Sigmoid colon (tissue), 7 donors: ENCODE data around the gene IGSF21. TPM values are rescaled to one million over a fixed set of nuclear protein-coding genes. Genes with fewer than 3 reads are reported as not detected.

Experiments
- DNase-seq: peaks from one replicate; pipeline ENCODE4 v3.0.0-alpha.2; 2019
- H3K27ac ChIP-seq, 4 donors: fragments of 200-600 bp; sonication (generic); one replicate each; pipeline ENCODE4 v1.5.1; 2016 to 2019; ENCODE audit warnings: mild to moderate bottlenecking in 1 of 4
- H3K27me3 ChIP-seq, 3 donors: fragments of 200-600 bp; sonication (generic); one replicate each; pipeline ENCODE4 v1.5.1; 2019; ENCODE audit warnings: mild to moderate bottlenecking in 1 of 3
- H3K36me3 ChIP-seq, 4 donors: fragments of 200-600 bp; sonication (generic); one replicate each; pipeline ENCODE4 v1.5.1; 2016 to 2019
- H3K4me1 ChIP-seq, 4 donors: fragments of 200-600 bp; sonication (generic); one replicate each; pipeline ENCODE4 v1.5.1; 2017 to 2019
- H3K4me3 ChIP-seq, 4 donors: fragments of 200-600 bp; sonication (generic); one replicate each; pipeline ENCODE4 v1.5.1; 2017 to 2019; ENCODE audit warnings: mild to moderate bottlenecking in 2 of 4, moderate library complexity in 1 of 4
- H3K9me3 ChIP-seq, 4 donors: fragments of 200-600 bp in 3 of 4; sonication (generic) in 3 of 4; one replicate each; pipeline versions ENCODE4 v1.5.1 to v1.6.1; 2013 to 2019
- EP300 ChIP-seq, 4 donors: sonication (generic); formaldehyde crosslinking; IDR thresholded peaks; one replicate each; pipeline ENCODE4 v1.6.1; 2017; ENCODE audit warnings: antibody characterized with exemption in 4 of 4
- POLR2A ChIP-seq, 2 donors: fragments of 450-650 bp; IDR thresholded peaks; one replicate each; pipeline ENCODE4 v1.6.1; 2016; ENCODE audit warnings: antibody characterized with exemption in 2 of 2, mild to moderate bottlenecking in 2 of 2, moderate library complexity in 2 of 2
- POLR2AphosphoS5 ChIP-seq, 4 donors: sonication (generic); formaldehyde crosslinking; IDR thresholded peaks; one replicate each; pipeline ENCODE4 v1.6.1; 2017; ENCODE audit warnings: antibody characterized with exemption in 4 of 4
- WGBS, 2 donors: extraction: QIAGEN DNeasy Blood & Tissue Kit; methylation state at CpG; one replicate each; pipeline ENCODE4 v1.1.7; 2013; 5-methylcytosine and 5-hydroxymethylcytosine counted together
- intact Hi-C: fragments of 100-400 bp; cut with DNase I; formaldehyde crosslinking; loops from one replicate; pipeline ENCODE4 v1.15.1; 2023
- polyA plus RNA-seq, 3 donors: library from polyadenylated mRNA; stranded (reverse); fragments of 200-250 nt; gene quantifications; one replicate each; pipeline ENCODE4 v1.2.3, GENCODE V29; 2013
- total RNA-seq, 4 donors: library from RNA; depleted of rRNA; stranded (reverse); fragments of >200 nt; gene quantifications; one replicate each; pipeline ENCODE4 v1.1.0, GENCODE V29; 2016
- TF ChIP-seq, protein P1 (sequence below), 4 experiments: fragments of 450-650 bp in 3 of 4; fragments of 200-600 bp in 1 of 4; IDR thresholded peaks; one replicate each; pipeline ENCODE4 v1.5.1; 2016 to 2019; ENCODE audit warnings: antibody characterized with exemption in 4 of 4, mild to moderate bottlenecking in 3 of 4, moderate library complexity in 2 of 4
- donor health status: healthy with polysubstance abuse.
- donor health status: Bipolar disorder and iron deficiency.
- donor health status: healthy.

IGSF21 gene
- total and polyA plus RNA-seq, 7 donors = 0.55 to 2.6 (median 1.1) TPM; not detected in 2

DNA sequence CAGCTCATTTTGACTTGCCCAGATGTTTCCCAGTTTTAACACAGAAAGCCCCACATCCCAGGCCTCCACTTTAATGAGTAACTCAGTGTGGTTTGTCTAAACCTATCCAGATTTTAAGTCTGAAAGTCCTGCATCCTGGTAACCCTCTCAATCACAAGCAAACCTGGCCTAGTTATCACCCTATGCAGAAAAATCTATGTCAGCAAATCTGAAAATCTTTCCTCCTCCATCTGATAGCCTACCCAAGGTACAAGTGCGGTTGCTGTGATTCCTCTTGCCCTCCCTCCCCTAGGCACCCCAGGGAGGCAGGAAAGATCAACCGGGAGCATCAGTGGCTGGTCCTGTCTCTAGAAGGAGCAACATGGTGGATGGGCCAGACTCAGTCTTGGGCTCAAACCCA, 163.7 kb downstream of the IGSF21 start:
- 91 to 93% methylated on average over 2 of the region's 2 CpGs for WGBS, 2 donors
- no peaks in the 10 kb centered on the region for H3K27me3 ChIP-seq
- no peak for DNase-seq
- no peak overlapping the region for H3K27ac ChIP-seq
- H3K9me3 ChIP-seq = no peaks in the 10 kb centered on the region
- intact Hi-C loops = no loop called here
- no peaks in the 10 kb centered on the region for H3K4me1 ChIP-seq
- no peaks in the 10 kb centered on the region for H3K36me3 ChIP-seq
- TF ChIP-seq POLR2A (IDR thresholded peaks at IDR 0.05) (no peak), EP300 (IDR thresholded peaks at IDR 0.05) (no peak), POLR2AphosphoS5 (IDR thresholded peaks at IDR 0.05) (no peak)
- TF ChIP-seq, protein P1, sequence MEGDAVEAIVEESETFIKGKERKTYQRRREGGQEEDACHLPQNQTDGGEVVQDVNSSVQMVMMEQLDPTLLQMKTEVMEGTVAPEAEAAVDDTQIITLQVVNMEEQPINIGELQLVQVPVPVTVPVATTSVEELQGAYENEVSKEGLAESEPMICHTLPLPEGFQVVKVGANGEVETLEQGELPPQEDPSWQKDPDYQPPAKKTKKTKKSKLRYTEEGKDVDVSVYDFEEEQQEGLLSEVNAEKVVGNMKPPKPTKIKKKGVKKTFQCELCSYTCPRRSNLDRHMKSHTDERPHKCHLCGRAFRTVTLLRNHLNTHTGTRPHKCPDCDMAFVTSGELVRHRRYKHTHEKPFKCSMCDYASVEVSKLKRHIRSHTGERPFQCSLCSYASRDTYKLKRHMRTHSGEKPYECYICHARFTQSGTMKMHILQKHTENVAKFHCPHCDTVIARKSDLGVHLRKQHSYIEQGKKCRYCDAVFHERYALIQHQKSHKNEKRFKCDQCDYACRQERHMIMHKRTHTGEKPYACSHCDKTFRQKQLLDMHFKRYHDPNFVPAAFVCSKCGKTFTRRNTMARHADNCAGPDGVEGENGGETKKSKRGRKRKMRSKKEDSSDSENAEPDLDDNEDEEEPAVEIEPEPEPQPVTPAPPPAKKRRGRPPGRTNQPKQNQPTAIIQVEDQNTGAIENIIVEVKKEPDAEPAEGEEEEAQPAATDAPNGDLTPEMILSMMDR (IDR thresholded peaks at IDR 0.05) = no peak
- H3K4me3 ChIP-seq = no peak overlapping the region

- TF ChIP-seq, protein P1 (IDR thresholded peaks at IDR 0.05) = no peak
- TF ChIP-seq EP300 (IDR thresholded peaks at IDR 0.05) (no peak), POLR2AphosphoS5 (IDR thresholded peaks at IDR 0.05) (no peak), POLR2A (IDR thresholded peaks at IDR 0.05) (no peak)
- H3K9me3 ChIP-seq = no peaks in the 10 kb centered on the region
- WGBS, 2 donors = 47 to 71% methylated on average over 5 of the region's 5 CpGs
- H3K27me3 ChIP-seq = peaks cover 0 to 15% (median 0%) of the 10 kb centered on the region in 3 donors
- intact Hi-C loops = no loop called here
- no peak overlapping the region for H3K4me3 ChIP-seq
- DNase-seq = no peak
- H3K36me3 ChIP-seq = no peaks in the 10 kb centered on the region
- no peak overlapping the region for H3K27ac ChIP-seq
- H3K4me1 ChIP-seq = no peaks in the 10 kb centered on the region
Observed at GRCh38 chr1:18278946-18279345, 171.3 kb downstream of the IGSF21 start.

GRCh38 chr1:18279351-18280074, 171.9 kb downstream of the IGSF21 start:
- no peaks in the 10 kb centered on the region for H3K9me3 ChIP-seq
- H3K36me3 ChIP-seq = no peaks in the 10 kb centered on the region
- H3K4me3 ChIP-seq = no peak overlapping the region
- 70 to 83% methylated on average over 15 of the region's 15 CpGs for WGBS, 2 donors
- TF ChIP-seq POLR2AphosphoS5 (IDR thresholded peaks at IDR 0.05) (no peak), EP300 (IDR thresholded peaks at IDR 0.05) (no peak), POLR2A (IDR thresholded peaks at IDR 0.05) (no peak)
- TF ChIP-seq, protein P1 (IDR thresholded peaks at IDR 0.05) = no peak
- H3K27ac ChIP-seq = no peak overlapping the region
- no peaks in the 10 kb centered on the region for H3K4me1 ChIP-seq
- intact Hi-C loops = no loop called here
- peaks cover 0 to 15% (median 0%) of the 10 kb centered on the region in 3 donors for H3K27me3 ChIP-seq
- DNase-seq = no peak

GRCh38 chr1:18280956-18281355, 173.4 kb downstream of the IGSF21 start:
- H3K4me3 ChIP-seq = no peak overlapping the region
- 71 to 76% methylated on average over 5 of the region's 5 CpGs for WGBS, 2 donors
- no peaks in the 10 kb centered on the region for H3K4me1 ChIP-seq
- intact Hi-C loops = no loop called here
- H3K36me3 ChIP-seq = no peaks in the 10 kb centered on the region
- TF ChIP-seq, protein P1 (IDR thresholded peaks at IDR 0.05) = no peak
- TF ChIP-seq POLR2A (IDR thresholded peaks at IDR 0.05) (no peak), EP300 (IDR thresholded peaks at IDR 0.05) (no peak), POLR2AphosphoS5 (IDR thresholded peaks at IDR 0.05) (no peak)
- DNase-seq = no peak
- H3K27me3 ChIP-seq = peaks cover 0 to 15% (median 0%) of the 10 kb centered on the region in 3 donors
- H3K27ac ChIP-seq = no peak overlapping the region
- H3K9me3 ChIP-seq = no peaks in the 10 kb centered on the region
